GM12878 (cell line): Measurements from ENCODE around the gene EHF. TPM values are rescaled to one million over a fixed set of nuclear protein-coding genes. Genes with fewer than 3 reads are reported as not detected.

Experiments
- ATAC-seq: fragments of 200-7000 bp; cut with Tn5 transposase; 3 replicates; pipeline ENCODE4 v1.9.1; 2020; ENCODE audit warnings: mild to moderate bottlenecking, moderate library complexity
- BruUV-seq: library from RNA; stranded (reverse); fragments of 400-500 nt; replicated peaks from 2 replicates; lab custom pipeline; 2021; lab: Mats Ljungman, UMichigan
- CTCF ChIA-PET: fragments of 300-600 bp; sonication (Branson Sonifier 250); formaldehyde crosslinking; extraction: SDS; loops from one replicate; lab custom pipeline; 2021; ENCODE audit warnings: inconsistent platforms; lab: Yijun Ruan, JAX
- POLR2A ChIA-PET: fragments of 350-600 bp; formaldehyde crosslinking; extraction: SDS; loops from one replicate; lab custom pipeline; 2021; ENCODE audit warnings: inconsistent platforms; lab: Charles Lee
- RAD21 ChIA-PET: fragments of 300-600 bp; sonication (Branson Sonifier 250); formaldehyde crosslinking; loops from one replicate; lab custom pipeline; 2023; ENCODE audit warnings: antibody characterized with exemption; ENCODE audit not compliant: unreplicated experiment; lab: Charles Lee
- SMC1A ChIA-PET: fragments of 300-600 bp; sonication (Branson Sonifier 250); formaldehyde crosslinking; loops from one replicate; lab custom pipeline; 2023; ENCODE audit not compliant: unreplicated experiment, uncharacterized antibody; lab: Charles Lee
- DNase-seq: peaks from one replicate; pipeline ENCODE4 v3.0.0-alpha.2; 2011; ENCODE audit warnings: low read depth, low spot score
- FAIRE-seq: peaks from 3 replicates; lab custom pipeline; 2011; peaks lifted over from hg19 to GRCh38; lab: Jason Lieb, UNC
- H2AFZ ChIP-seq: 2 replicates; pipeline ENCODE4 v1.6.0; 2011; ENCODE audit warnings: low read depth, low read length, control low read depth; ENCODE audit not compliant: control insufficient read depth
- H3K27ac ChIP-seq: 2 replicates; pipeline ENCODE4 v1.5.1; 2011; ENCODE audit warnings: control low read depth; ENCODE audit not compliant: control insufficient read depth, insufficient read depth
- H3K27me3 ChIP-seq, 2 experiments: replicated peaks in 1 of 2; 2 replicates each; pipeline versions ENCODE4 v1.6.0 to v1.6.1; 2011; ENCODE audit warnings: low read length in 1 of 2; ENCODE audit not compliant: control insufficient read depth in 2 of 2, insufficient read depth in 2 of 2
- H3K36me3 ChIP-seq, 2 experiments: 2 replicates each; pipeline ENCODE4 v1.5.1; 2011; ENCODE audit warnings: low read length in 1 of 2; ENCODE audit not compliant: control insufficient read depth in 2 of 2, insufficient read depth in 2 of 2
- H3K4me1 ChIP-seq: 2 replicates; pipeline ENCODE4 v1.6.1; 2011; ENCODE audit warnings: mild to moderate bottlenecking, low read length, moderate library complexity, mixed read lengths; ENCODE audit not compliant: control insufficient read depth, insufficient read depth
- H3K4me2 ChIP-seq: 2 replicates; pipeline ENCODE4 v1.6.0; 2011; ENCODE audit warnings: control low read depth; ENCODE audit not compliant: control insufficient read depth, insufficient read depth
- H3K4me3 ChIP-seq: fragments of 200-600 bp; sonication (generic); 2 replicates; pipeline ENCODE4 v1.5.1; 2016
- H3K79me2 ChIP-seq: 2 replicates; pipeline ENCODE4 v1.6.0; 2011; ENCODE audit warnings: low read length; ENCODE audit not compliant: control insufficient read depth, insufficient read depth
- H3K9ac ChIP-seq: 2 replicates; pipeline ENCODE4 v1.8.0; 2011; ENCODE audit warnings: low read length, control low read depth, mixed read lengths; ENCODE audit not compliant: control insufficient read depth, insufficient read depth
- H3K9me3 ChIP-seq: replicated peaks from 3 replicates; pipeline ENCODE4 v1.5.1; 2011; ENCODE audit warnings: mild to moderate bottlenecking, low read length; ENCODE audit not compliant: control insufficient read depth, insufficient read depth
- H4K20me1 ChIP-seq: 2 replicates; pipeline ENCODE4 v1.6.0; 2011; ENCODE audit not compliant: control insufficient read depth, insufficient read depth
- CUX1 ChIP-seq: IDR thresholded peaks from 2 replicates; pipeline ENCODE4 v1.6.1; 2012; ENCODE audit warnings: improper control_type of control experiment, low read depth, low read length; ENCODE audit not compliant: insufficient replicate concordance
- MTA3 ChIP-seq: IDR thresholded peaks from 2 replicates; pipeline ENCODE4 v1.6.1; 2012; ENCODE audit warnings: low read length, inconsistent platforms, borderline replicate concordance
- MXI1 ChIP-seq: fragments of 150-350 bp; IDR thresholded peaks from 2 replicates; pipeline ENCODE4 v1.6.1; 2011; ENCODE audit warnings: low read depth, mild to moderate bottlenecking, inconsistent platforms, low read length, improper control_type of control experiment
- NFYA ChIP-seq: IDR thresholded peaks from 2 replicates; pipeline ENCODE4 v1.6.1; 2011; ENCODE audit warnings: low read depth, mild to moderate bottlenecking, low read length, improper control_type of control experiment, borderline replicate concordance
- NR2C2 ChIP-seq: IDR thresholded peaks from 2 replicates; pipeline ENCODE4 v1.6.1; 2011; ENCODE audit warnings: borderline replicate concordance, low read depth; ENCODE audit not compliant: control insufficient read depth, insufficient read length
- NRF1 ChIP-seq: conservative IDR thresholded peaks from 2 replicates; pipeline ENCODE4 v1.6.1; 2011; ENCODE audit warnings: mild to moderate bottlenecking, low read depth, low read length, improper control_type of control experiment
- SMAD1 ChIP-seq: fragments of 450-650 bp; IDR thresholded peaks from 2 replicates; pipeline ENCODE4 v1.6.1; 2018; ENCODE audit warnings: mild to moderate bottlenecking, low read depth; ENCODE audit not compliant: partially characterized antibody
- SREBF1 ChIP-seq: IDR thresholded peaks from 2 replicates; pipeline ENCODE4 v1.6.1; 2012; ENCODE audit warnings: mild to moderate bottlenecking, low read length
- SREBF2 ChIP-seq: IDR thresholded peaks from 2 replicates; pipeline ENCODE4 v1.6.1; 2012; ENCODE audit warnings: mild to moderate bottlenecking, low read length
- TCF7 ChIP-seq: IDR thresholded peaks from 2 replicates; pipeline ENCODE4 v1.6.1; 2014; ENCODE audit warnings: antibody characterized with exemption, borderline replicate concordance
- WRNIP1 ChIP-seq: IDR thresholded peaks from 2 replicates; pipeline ENCODE4 v1.6.1; 2011; ENCODE audit warnings: low read depth, low read length, improper control_type of control experiment, borderline replicate concordance
- WGBS: methylation state at CpG from one replicate; pipeline ENCODE4 v1.1.6; 2016; ENCODE audit warnings: low lambda C conversion rate; ENCODE audit not compliant: insufficient replicate concordance, insufficient coverage; ENCODE audit errors: missing lambda C conversion rate; 5-methylcytosine and 5-hydroxymethylcytosine counted together
- in situ Hi-C: fragments of 300-500 bp; cut with MboI; formaldehyde crosslinking; loops from 9 replicates; pipeline ENCODE4 v1.14.3; 2018; ENCODE audit warnings: mixed read lengths
- intact Hi-C: fragments of 100-400 bp; cut with micrococcal nuclease; formaldehyde crosslinking; loops from one replicate; pipeline ENCODE4 v1.14.2; 2022; ENCODE audit not compliant: unreplicated experiment
- polyA plus RNA-seq, 11 experiments: library from polyadenylated mRNA; depleted of rRNA in 4 of 11; unstranded in 6 of 11; stranded (reverse) in 5 of 11; fragments of >200 nt; fragmentation: Nextera tagmentation in 4 of 11; fragmentation: Illumina TruSeq in 1 of 11; extraction: Ambion mirVana in 4 of 11; extraction: Trizol in 1 of 11; gene quantifications; 1 replicate in 1 of 11; 2 replicates in 10 of 11; pipeline versions ENCODE4 v1.2.1 to v1.2.3, GENCODE V29; 2011 to 2016; ENCODE audit warnings: inconsistent platforms in 2 of 11, missing spikeins in 2 of 11, low read depth in 1 of 11
- total RNA-seq, 4 experiments: library from RNA; depleted of rRNA in 3 of 4; stranded (reverse); fragments of >200 nt in 3 of 4; fragmentation: Illumina TruSeq in 1 of 4; extraction: Trizol in 1 of 4; gene quantifications; 2 replicates each; pipeline versions ENCODE4 v1.2.1 to v1.2.3, GENCODE V29; 2013 to 2021
- TF ChIP-seq, protein P1 (sequence below): fragments of 450-650 bp; IDR thresholded peaks from 2 replicates; pipeline ENCODE4 v1.6.1; 2017; ENCODE audit warnings: mild to moderate bottlenecking, moderate library complexity

The EHF gene
- total and polyA plus RNA-seq, 10 of the 15 experiments (the other 5 are each of a cell fraction or from before 2014, with no cell fraction given): 0.04 to 0.33 (median 0.06) TPM; not detected in 6

- intact Hi-C loops (no loop called here), in situ Hi-C loops (no loop called here)
- H3K4me1 ChIP-seq: no peaks in the 10 kb centered on the region
- ChIA-PET CTCF (no interaction called here), RAD21 (no interaction called here), POLR2A (no interaction called here), SMC1A (no interaction called here)
- WGBS: 51% methylated on average over 3 of the region's 3 CpGs
- H3K79me2 ChIP-seq: no peaks in the 10 kb centered on the region
- H3K27me3 ChIP-seq: no peaks in the 10 kb centered on the region
- H3K36me3 ChIP-seq: no peaks in the 10 kb centered on the region
- DNase-seq (no peak), FAIRE-seq (no peak), ATAC-seq (no peak)
- no peak overlapping the region for H3K9ac ChIP-seq
- no peak overlapping the region for H2AFZ ChIP-seq
- no peak overlapping the region for H3K4me2 ChIP-seq
- no peak overlapping the region for H3K4me3 ChIP-seq
- no peaks in the 10 kb centered on the region; the same call in 2 of the 3 replicates for H3K9me3 ChIP-seq
- H4K20me1 ChIP-seq: no peaks in the 10 kb centered on the region
- no TSS peak for BruUV-seq
- no peak overlapping the region for H3K27ac ChIP-seq
- TF ChIP-seq, protein P1, sequence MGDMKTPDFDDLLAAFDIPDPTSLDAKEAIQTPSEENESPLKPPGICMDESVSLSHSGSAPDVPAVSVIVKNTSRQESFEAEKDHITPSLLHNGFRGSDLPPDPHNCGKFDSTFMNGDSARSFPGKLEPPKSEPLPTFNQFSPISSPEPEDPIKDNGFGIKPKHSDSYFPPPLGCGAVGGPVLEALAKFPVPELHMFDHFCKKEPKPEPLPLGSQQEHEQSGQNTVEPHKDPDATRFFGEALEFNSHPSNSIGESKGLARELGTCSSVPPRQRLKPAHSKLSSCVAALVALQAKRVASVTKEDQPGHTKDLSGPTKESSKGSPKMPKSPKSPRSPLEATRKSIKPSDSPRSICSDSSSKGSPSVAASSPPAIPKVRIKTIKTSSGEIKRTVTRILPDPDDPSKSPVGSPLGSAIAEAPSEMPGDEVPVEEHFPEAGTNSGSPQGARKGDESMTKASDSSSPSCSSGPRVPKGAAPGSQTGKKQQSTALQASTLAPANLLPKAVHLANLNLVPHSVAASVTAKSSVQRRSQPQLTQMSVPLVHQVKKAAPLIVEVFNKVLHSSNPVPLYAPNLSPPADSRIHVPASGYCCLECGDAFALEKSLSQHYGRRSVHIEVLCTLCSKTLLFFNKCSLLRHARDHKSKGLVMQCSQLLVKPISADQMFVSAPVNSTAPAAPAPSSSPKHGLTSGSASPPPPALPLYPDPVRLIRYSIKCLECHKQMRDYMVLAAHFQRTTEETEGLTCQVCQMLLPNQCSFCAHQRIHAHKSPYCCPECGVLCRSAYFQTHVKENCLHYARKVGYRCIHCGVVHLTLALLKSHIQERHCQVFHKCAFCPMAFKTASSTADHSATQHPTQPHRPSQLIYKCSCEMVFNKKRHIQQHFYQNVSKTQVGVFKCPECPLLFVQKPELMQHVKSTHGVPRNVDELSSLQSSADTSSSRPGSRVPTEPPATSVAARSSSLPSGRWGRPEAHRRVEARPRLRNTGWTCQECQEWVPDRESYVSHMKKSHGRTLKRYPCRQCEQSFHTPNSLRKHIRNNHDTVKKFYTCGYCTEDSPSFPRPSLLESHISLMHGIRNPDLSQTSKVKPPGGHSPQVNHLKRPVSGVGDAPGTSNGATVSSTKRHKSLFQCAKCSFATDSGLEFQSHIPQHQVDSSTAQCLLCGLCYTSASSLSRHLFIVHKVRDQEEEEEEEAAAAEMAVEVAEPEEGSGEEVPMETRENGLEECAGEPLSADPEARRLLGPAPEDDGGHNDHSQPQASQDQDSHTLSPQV: no peak
- TF ChIP-seq SREBF2 (no peak), NFYA (no peak), SREBF1 (no peak), TCF7 (no peak), WRNIP1 (no peak), CUX1 (no peak), NRF1 (no peak), MTA3 (no peak), NR2C2 (no peak), MXI1 (no peak), SMAD1 (no peak)
Observed at GRCh38 chr11:34707462-34707840, 86.6 kb downstream of the EHF start.
